NCI-H82 treated with DMSO at 0.1 percent for 48 hours (cell line): ENCODE results near the gene TMEM86B.

Experiments used
- DNase-seq: peaks from one replicate; lab custom pipeline; 2025; ENCODE audit not compliant: unreplicated experiment; lab: John Stamatoyannopoulos, UW

Gene TMEM86B, protein sequence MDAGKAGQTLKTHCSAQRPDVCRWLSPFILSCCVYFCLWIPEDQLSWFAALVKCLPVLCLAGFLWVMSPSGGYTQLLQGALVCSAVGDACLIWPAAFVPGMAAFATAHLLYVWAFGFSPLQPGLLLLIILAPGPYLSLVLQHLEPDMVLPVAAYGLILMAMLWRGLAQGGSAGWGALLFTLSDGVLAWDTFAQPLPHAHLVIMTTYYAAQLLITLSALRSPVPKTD

GRCh38 chr19:55228403-55229031 lies at the start of gene TMEM86B:
TMEM86B (minus strand) TSS chr19:55228763; CDS start chr19:55228741, 22 bp downstream.
- no peak for DNase-seq

GRCh38 chr19:55277494-55277893 lies 48.9 kb upstream of the TMEM86B start:
- no peak for DNase-seq

DNA sequence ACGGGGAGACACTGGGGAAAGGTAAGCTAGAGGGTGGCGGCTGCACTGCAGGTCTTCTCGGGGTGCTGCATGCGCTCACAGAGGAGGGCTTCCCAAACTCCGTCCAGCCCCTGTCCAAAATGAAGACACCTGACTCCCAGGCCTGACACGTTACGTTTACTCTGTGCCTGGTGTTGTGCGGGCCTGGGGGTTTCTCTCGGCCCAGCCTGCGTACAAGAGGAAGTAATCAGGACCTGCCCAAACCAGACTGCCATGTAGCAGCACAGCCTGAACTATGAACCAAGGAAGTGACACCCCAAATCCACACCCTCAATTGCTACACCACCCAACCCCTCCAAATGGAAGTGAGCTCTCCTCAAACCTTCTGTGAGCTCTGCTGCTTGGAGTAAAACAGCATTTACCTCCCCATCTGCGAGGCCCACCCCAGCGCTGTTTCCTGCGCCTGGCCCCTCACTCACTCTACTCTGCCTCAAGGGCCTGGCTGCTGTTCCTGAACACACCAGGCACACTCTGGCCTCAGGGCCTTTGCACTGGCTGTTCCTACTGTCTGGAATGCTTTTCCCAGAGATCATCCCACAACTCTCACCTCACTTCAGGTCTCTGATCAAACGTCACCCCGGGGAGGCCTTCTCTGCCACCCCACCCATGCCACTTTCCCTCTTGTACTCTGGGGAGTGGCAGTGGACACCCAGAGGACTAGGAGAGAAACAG lies 48.3 kb upstream of the TMEM86B start:
- DNase-seq: no peak

DNA sequence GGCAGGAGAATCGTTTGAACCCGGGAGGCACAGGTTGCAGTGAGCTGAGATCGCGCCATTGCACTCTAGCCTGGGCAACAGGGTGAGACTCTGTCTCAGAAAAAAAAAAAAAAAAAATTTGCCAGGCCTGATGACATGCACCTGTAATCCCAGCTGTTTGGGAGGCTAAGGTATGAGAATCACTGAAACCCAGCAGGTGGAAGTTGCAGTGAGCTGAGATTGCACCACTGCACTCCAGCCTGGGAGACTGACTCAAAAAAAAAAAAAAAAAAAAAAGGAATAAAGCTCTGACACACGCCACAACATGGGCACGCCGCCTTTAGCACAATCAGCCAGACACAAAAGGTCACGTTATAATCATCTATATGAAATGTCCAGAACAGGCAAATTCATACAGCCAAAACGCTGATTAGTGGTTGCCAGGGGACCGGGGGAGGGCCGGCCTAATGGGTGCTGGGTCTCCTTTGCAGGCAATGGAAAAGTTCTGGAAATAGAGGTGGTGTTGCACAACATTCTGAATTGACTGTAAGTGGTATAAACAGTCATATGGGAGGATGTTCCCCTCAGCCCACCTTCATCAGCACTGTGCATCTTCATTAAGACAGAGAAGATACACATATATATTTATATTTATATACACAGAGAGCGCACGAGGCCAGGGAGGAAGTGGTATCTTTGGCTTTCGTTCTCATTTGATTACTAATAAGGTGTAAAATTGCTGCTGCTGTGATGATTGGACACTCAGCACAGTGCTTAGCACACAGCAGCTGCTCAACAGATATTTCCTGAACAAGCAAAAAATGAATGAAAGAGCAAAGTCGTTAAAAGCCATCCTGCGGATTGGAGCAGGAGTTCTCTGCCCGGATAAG lies 47.5 kb upstream of the TMEM86B start:
- no peak for DNase-seq

DNA sequence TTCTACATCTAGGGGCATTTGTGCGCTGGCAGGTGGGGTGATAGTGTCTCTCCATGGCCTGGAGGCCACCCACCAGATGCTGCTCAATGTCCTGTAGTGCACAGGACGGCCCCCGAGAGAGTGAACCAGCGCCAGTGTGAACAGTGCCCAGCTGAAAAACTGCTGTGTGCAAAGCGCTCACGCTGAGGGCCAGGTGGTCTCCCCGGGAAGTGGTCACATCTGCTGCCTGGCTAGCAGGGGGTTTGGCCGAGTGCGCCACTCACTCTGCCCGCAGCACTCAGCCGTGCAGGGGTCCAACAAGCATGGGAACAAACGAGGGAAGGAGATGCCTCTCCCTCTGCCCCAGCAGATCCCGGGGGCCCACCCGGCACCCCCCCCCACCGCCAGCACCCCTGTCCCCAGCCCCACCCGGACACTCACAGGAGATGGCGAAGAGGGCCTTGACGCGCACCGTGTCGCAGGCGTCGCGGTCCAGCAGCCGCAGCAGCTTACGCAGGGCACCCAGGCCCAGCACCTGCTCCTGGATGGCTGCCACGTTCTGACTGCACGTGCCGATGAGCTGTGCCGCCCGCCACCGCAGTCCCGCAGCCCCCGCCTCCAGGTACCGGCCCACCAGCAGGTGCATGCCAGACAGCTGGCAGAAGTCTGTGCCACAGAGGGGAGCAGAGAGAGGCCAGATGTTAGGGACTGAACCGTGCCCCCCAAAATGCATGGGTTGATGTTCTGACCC lies 45.6 kb upstream of the TMEM86B start:
- DNase-seq: no peak

GRCh38 chr19:55272142-55272541 lies 43.6 kb upstream of the TMEM86B start:
- DNase-seq: no peak

GRCh38 chr19:55270172-55270942 lies 41.8 kb upstream of the TMEM86B start:
- no peak for DNase-seq

GRCh38 chr19:55269299-55269698 lies 40.7 kb upstream of the TMEM86B start:
- no peak for DNase-seq

GRCh38 chr19:55266840-55267239 lies 38.3 kb upstream of the TMEM86B start:
- no peak for DNase-seq

DNA sequence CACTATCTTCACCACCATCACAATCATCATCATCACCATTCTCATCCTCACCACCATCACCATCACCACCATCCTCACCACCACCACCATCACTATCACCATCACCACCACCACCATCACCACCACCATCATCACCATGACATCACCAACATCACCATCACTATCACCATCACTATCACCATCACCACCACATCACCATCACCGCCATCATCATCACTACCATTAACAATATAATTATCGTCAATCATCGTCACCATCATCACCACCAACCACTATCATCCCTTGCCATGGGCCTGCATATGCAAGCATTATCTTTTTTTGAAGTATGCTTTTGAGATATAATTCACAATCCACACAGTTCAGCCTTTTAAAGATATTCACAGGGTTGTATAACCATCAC lies 37.8 kb upstream of the TMEM86B start:
- no peak for DNase-seq

DNA sequence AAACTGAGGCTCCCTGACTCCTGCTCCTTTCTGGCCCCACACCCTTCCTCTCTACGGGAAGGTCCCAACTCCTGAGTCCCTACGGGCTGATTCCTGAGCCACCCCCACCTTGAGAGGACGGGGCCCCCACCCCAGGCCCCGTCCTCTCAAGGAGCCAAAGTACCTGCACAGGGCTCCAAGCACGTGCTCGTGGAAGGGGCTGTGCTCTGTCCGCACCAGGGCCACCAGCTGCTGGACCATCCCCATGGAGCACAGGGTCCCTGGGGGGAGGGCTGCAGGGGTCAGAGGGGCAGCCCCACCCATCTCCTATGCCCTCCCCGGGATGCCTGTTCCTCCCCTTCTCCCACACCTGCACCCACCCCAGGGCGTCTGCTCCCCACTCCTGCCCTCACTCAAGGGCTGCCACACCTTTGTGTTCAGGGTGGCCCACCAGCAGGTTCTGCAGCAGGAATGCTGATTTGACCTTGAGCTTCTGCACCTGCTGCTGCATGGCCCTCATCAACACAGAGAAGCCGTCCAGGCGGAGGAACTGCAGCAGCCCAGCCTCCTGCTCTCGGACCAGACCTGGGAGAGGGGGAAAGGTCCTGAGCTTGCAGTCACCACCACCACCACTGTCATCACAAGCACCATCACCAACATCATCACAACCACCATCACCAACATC lies 37.3 kb upstream of the TMEM86B start:
- DNase-seq: no peak

DNA sequence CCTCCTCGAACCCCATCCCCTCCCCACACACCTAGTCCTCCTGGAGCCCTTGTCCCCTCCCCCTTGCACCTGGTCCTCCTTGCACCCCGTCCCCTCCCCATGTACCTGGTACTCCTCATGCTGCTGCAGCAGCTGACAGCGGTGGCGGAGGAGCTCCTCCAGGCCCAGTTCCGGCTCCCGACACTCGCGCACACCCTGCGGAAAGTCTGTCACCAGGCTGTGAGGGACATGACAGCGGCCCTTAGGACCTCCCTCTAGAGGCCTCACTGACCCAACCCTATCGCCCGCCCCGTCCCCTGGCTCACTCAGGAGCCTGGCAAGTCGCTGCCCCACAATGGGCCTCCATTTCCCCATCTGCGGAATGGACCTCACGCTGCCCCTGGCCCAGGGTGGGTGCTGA lies 36.6 kb upstream of the TMEM86B start:
- DNase-seq: no peak

GRCh38 chr19:55264531-55264930 lies 36.0 kb upstream of the TMEM86B start:
- DNase-seq: no peak

- DNase-seq: no peak
Measured at GRCh38 chr19:55262359-55262758, 33.8 kb upstream of the TMEM86B start.

- DNase-seq: no peak
Measured at GRCh38 chr19:55261671-55262126, 33.1 kb upstream of the TMEM86B start.

DNA sequence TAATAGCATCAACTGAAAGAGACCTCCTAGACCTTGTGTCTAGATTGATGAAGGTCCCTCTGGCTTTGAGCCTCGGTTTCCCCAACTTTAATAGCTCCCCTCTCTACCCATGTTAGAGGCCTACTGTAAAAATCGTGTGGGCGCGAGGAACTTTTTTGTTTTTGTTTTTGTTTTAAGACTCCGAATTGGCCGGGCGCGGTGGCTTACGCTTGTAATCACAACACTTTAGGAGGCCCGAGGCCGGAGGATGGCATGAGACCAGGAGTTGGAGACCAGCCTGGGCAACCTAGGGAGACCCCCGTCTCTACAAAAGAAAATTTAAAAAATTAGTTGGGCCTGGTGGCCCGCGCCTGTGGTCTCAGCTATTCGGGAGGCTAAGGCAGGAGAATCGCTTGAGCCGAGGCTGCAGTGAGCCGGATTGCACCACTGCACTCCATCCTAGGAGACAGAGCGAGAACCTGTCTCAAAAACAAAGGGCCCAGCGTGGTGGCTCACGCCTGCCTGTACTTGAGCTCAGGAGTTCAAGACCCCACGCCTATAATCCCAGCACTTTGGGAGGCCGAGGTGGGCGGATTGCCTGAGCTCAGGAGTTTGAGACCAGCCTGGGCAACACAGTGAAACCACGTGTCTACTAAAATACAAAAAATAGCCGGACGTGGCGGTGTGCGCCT lies 31.1 kb upstream of the TMEM86B start:
- DNase-seq: no peak

GRCh38 chr19:55258828-55259539 lies 30.4 kb upstream of the TMEM86B start, which contains the start of gene PPP6R1:
PPP6R1 (minus strand) TSS chr19:55259017; CDS start chr19:55247103, 11,914 bp downstream.
- peak; percentile 98 for DNase-seq

GRCh38 chr19:55258476-55258827 lies 29.9 kb upstream of the TMEM86B start:
- DNase-seq: no peak
